Spleen (tissue), 11 donors: Measurements from ENCODE around the gene GPR150. TPM values are rescaled to one million over a fixed set of nuclear protein-coding genes. Genes with fewer than 3 reads are reported as not detected.
A peak's percentile ranks its signal among the peaks of the same experiment; 100 is the strongest.

Experiments
- DNase-seq: peaks from one replicate; pipeline ENCODE4 v3.0.0-alpha.2; 2020
- H3K27ac ChIP-seq, 8 donors: fragments of 200-600 bp; sonication (generic) in 7 of 8; 1 replicate in 4 of 8; 2 replicates in 4 of 8; pipeline versions ENCODE4 v1.5.0 to v1.8.0; 2016 to 2021; ENCODE audit warnings: inconsistent platforms in 4 of 8, mild to moderate bottlenecking in 4 of 8, moderate library complexity in 1 of 8
- H3K27me3 ChIP-seq, 7 donors: fragments of 200-600 bp; sonication (generic) in 6 of 7; replicated peaks in 1 of 7; 1 replicate in 4 of 7; 2 replicates in 3 of 7; pipeline versions ENCODE4 v1.5.0 to v1.8.0; 2016 to 2021; ENCODE audit warnings: inconsistent platforms in 3 of 7, mild to moderate bottlenecking in 1 of 7
- H3K36me3 ChIP-seq, 6 donors: fragments of 200-600 bp; sonication (generic) in 5 of 6; 1 replicate in 4 of 6; 2 replicates in 2 of 6; pipeline versions ENCODE4 v1.5.0 to v1.8.0; 2016 to 2021; ENCODE audit warnings: inconsistent platforms in 2 of 6
- H3K4me1 ChIP-seq, 6 donors: fragments of 200-600 bp; sonication (generic) in 5 of 6; 1 replicate in 3 of 6; 2 replicates in 3 of 6; pipeline versions ENCODE4 v1.5.0 to v1.8.0; 2016 to 2021; ENCODE audit warnings: inconsistent platforms in 3 of 6
- H3K4me3 ChIP-seq, 8 donors: fragments of 200-600 bp; sonication (generic) in 7 of 8; 1 replicate in 4 of 8; 2 replicates in 4 of 8; pipeline versions ENCODE4 v1.5.0 to v1.8.0; 2016 to 2021; ENCODE audit warnings: inconsistent platforms in 4 of 8, mild to moderate bottlenecking in 4 of 8, moderate library complexity in 2 of 8
- H3K9me3 ChIP-seq, 8 donors: fragments of 200-600 bp; sonication (generic) in 7 of 8; 1 replicate in 4 of 8; 2 replicates in 4 of 8; pipeline versions ENCODE4 v1.5.0 to v1.8.0; 2016 to 2021; ENCODE audit warnings: inconsistent platforms in 4 of 8
- POLR2A ChIP-seq, 3 donors: fragments of 450-650 bp; IDR thresholded peaks; one replicate each; pipeline ENCODE4 v1.5.1; 2017; ENCODE audit warnings: antibody characterized with exemption in 3 of 3, mild to moderate bottlenecking in 1 of 3
- POLR2AphosphoS5 ChIP-seq, 3 donors: sonication (generic); formaldehyde crosslinking; IDR thresholded peaks; one replicate each; pipeline ENCODE4 v1.5.1; 2017; ENCODE audit warnings: antibody characterized with exemption in 3 of 3
- WGBS, 5 donors: extraction: QIAGEN DNeasy Blood & Tissue Kit in 3 of 5; methylation state at CpG; one replicate each; pipeline versions ENCODE4 v1.1.5 to v1.1.7; 2013 to 2018; 5-methylcytosine and 5-hydroxymethylcytosine counted together
- intact Hi-C: fragments of 100-400 bp; cut with DNase I; formaldehyde crosslinking; loops from one replicate; pipeline ENCODE4 v1.15.0; 2023; ENCODE audit warnings: low total_unique reads
- polyA plus RNA-seq, 3 donors: library from polyadenylated mRNA; stranded (reverse); fragments of 200-250 nt; gene quantifications; one replicate each; pipeline ENCODE4 v1.2.1, GENCODE V29; 2013
- total RNA-seq, 7 donors: library from RNA; depleted of rRNA in 3 of 7; stranded (reverse); fragments of >200 nt in 3 of 7; fragmentation: NEBNext Ultra II Directional in 4 of 7; extraction: Animal tissue kit (Norgen Biotek cat#: 25700) in 4 of 7; gene quantifications; one replicate each; pipeline versions ENCODE4 v1.1.0 to v1.2.1, GENCODE V29; 2016 to 2021
- TF ChIP-seq, protein P1 (sequence below), 11 experiments: fragments of 200-600 bp in 7 of 11; fragments of 450-650 bp in 4 of 11; sonication (generic) in 4 of 11; IDR thresholded peaks in 8 of 11; conservative IDR thresholded peaks in 3 of 11; 1 replicate in 7 of 11; 2 replicates in 4 of 11; pipeline versions ENCODE4 v1.4.0 to v1.8.0; 2016 to 2021; ENCODE audit warnings: antibody characterized with exemption in 11 of 11, inconsistent platforms in 4 of 11, mild to moderate bottlenecking in 1 of 11
- donor health status: healthy with polysubstance abuse.
- donor health status: DM: no; HTN: no; CAD: no; lungs with moderate emphysema.
- donor health status: DM: no; HTN: no; CAD: no.
- donor health status: Bipolar disorder and iron deficiency.
- donor health status: healthy.
- donor health status: DM: no; HTN: no; CAD: no.
- donor health status: DM: yes; HTN: yes; CAD: no.

Gene GPR150
- total and polyA plus RNA-seq, 10 donors = 0.23 to 1.1 (median 0.65) TPM; not detected in 2

DNA sequence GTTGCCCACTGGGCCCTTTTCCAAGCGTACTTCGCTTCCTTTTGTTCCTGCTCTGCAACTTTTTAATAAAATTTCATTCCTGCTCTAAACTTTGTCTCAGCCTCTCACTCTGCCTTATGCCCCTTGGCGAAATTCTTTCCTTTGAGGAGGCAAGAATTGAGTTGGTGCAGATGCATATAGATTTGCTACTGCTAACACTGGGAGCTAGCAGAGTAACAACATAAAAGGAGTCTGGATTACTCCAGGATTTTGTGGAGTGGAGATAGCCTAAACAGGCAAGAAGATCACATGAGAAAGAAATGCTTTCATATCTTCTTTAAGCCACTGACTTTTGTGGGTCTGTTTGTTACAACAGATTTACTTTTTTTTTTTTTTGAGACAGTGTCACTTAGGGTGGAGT, 13.8 kb downstream of the GPR150 start:
- no peaks in the 10 kb centered on the region for H3K36me3 ChIP-seq
- H3K27ac ChIP-seq = no peak overlapping the region
- intact Hi-C loops = no loop called here
- 92 to 98% (median 96%) methylated on average over 3 of the region's 3 CpGs for WGBS, 5 donors
- TF ChIP-seq POLR2A (IDR thresholded peaks at IDR 0.05) = no peak
- TF ChIP-seq, protein P1, sequence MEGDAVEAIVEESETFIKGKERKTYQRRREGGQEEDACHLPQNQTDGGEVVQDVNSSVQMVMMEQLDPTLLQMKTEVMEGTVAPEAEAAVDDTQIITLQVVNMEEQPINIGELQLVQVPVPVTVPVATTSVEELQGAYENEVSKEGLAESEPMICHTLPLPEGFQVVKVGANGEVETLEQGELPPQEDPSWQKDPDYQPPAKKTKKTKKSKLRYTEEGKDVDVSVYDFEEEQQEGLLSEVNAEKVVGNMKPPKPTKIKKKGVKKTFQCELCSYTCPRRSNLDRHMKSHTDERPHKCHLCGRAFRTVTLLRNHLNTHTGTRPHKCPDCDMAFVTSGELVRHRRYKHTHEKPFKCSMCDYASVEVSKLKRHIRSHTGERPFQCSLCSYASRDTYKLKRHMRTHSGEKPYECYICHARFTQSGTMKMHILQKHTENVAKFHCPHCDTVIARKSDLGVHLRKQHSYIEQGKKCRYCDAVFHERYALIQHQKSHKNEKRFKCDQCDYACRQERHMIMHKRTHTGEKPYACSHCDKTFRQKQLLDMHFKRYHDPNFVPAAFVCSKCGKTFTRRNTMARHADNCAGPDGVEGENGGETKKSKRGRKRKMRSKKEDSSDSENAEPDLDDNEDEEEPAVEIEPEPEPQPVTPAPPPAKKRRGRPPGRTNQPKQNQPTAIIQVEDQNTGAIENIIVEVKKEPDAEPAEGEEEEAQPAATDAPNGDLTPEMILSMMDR (IDR thresholded peaks at IDR 0.05 in 8 of 11, conservative IDR thresholded peaks at IDR 0.05 in 3 of 11) = no peak
- H3K27me3 ChIP-seq = no peaks in the 10 kb centered on the region
- DNase-seq = no peak
- no peaks in the 10 kb centered on the region for H3K9me3 ChIP-seq
- peaks cover 0 to 12% (median 6%) of the 10 kb centered on the region in 6 donors for H3K4me1 ChIP-seq
- H3K4me3 ChIP-seq = no peak overlapping the region

DNA sequence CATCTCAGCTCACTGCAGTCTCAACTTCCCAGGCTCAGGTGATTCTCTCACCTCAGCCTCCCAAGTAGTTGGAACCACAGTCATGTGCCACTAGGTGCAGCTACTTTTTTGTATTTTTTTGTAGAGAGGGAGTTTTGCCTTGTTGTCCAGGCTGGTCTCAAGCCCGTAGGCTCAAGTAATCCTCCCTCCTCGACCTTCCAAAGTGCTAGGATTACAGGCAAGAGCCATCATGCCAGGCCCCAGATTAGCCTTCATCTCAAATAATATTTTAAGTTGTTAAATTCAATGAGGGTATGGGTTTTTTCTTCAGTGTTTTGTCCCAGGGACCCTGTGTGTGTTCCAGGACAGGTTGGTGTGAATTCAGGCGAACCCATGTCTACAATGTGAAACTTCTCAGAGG, 14.2 kb downstream of the GPR150 start:
- H3K4me1 ChIP-seq = peaks cover 0 to 12% (median 6%) of the 10 kb centered on the region in 6 donors
- TF ChIP-seq POLR2A (IDR thresholded peaks at IDR 0.05) (no peak), POLR2AphosphoS5 (IDR thresholded peaks at IDR 0.05) (no peak)
- TF ChIP-seq, protein P1 (IDR thresholded peaks at IDR 0.05 in 8 of 11, conservative IDR thresholded peaks at IDR 0.05 in 3 of 11) = no peak
- no peaks in the 10 kb centered on the region for H3K27me3 ChIP-seq
- H3K9me3 ChIP-seq = no peaks in the 10 kb centered on the region
- intact Hi-C loops = no loop called here
- no peak overlapping the region for H3K27ac ChIP-seq
- H3K4me3 ChIP-seq = no peak overlapping the region
- WGBS, 5 donors = 87 to 96% (median 94%) methylated on average over 3 of the region's 3 CpGs
- DNase-seq = no peak
- H3K36me3 ChIP-seq = no peaks in the 10 kb centered on the region

DNA sequence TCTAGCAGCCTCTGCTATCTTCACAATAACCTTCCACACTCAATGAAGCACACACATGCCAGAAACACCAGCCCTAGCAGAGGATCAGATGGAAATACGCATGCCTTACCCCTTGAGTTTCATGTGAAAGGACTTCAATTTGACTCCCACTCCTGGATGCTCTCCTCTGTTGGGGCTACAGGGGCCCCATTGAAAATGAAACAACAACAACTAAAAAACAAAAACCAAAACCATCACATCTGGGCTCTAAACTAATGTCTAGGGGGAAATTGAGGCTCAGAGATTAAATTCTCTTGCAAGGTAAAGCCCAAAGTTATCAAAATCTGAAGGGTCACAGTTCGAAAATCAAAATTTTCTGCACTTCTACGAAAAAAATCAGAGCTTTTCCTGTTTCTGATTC, 18.7 kb downstream of the GPR150 start:
- TF ChIP-seq, protein P1 (IDR thresholded peaks at IDR 0.05 in 8 of 11, conservative IDR thresholded peaks at IDR 0.05 in 3 of 11) = no peak
- TF ChIP-seq POLR2AphosphoS5 (IDR thresholded peaks at IDR 0.05) = no peak
- intact Hi-C loops = no loop called here
- no peak overlapping the region for H3K27ac ChIP-seq
- H3K4me3 ChIP-seq = no peak overlapping the region
- no peaks in the 10 kb centered on the region for H3K27me3 ChIP-seq
- WGBS, 5 donors = 59 to 67% (median 62%) methylated on average over 3 of the region's 3 CpGs
- DNase-seq = no peak
- H3K36me3 ChIP-seq = no peaks in the 10 kb centered on the region
- no peaks in the 10 kb centered on the region for H3K9me3 ChIP-seq
- H3K4me1 ChIP-seq = no peaks in the 10 kb centered on the region

DNA sequence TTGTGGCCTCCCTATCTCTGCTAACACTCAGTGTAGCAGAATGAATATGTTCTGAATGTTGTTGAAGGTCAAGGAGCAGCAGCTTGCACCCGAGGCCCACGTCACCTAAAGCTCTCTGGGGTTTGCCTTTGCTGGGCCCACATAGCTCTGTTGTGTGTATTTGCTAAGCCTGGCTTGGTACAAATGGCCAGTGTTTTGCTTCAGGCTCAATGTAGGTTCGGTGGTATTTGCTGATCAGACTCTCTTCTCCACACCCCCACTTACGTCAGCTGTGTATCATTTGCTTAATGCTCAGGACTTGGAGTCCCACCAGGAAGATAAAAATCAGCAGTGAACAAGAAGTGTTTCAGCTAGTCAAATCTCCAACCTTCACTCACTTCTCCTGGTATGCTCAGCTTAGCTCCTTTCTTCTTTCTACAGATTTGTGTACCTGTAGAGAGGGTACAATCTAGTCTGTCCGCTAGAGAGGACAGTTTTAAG, 21.9 kb downstream of the GPR150 start:
- Histone ChIP-seq H3K27me3 (no peaks in the 10 kb centered on the region), H3K4me3 (no peak overlapping the region), H3K36me3 (no peaks in the 10 kb centered on the region), H3K27ac (peak overlapping the region in 2 of 8 donors; percentile 38 to 40), H3K4me1 (peaks cover 0 to 23% (median 10%) of the 10 kb centered on the region in 6 donors), H3K9me3 (no peaks in the 10 kb centered on the region)
- WGBS, 5 donors = 76 to 90% (median 83%) methylated on average over 5 of the region's 5 CpGs
- no peak for DNase-seq
- TF ChIP-seq POLR2AphosphoS5 (IDR thresholded peaks at IDR 0.05) (peak in 2 of 3 donors; percentile 18 to 32), POLR2A (IDR thresholded peaks at IDR 0.05) (no peak)
- intact Hi-C loops = loop anchor here (10.0 kb wide), 1 partner anchor 693 kb away; no protein-coding TSS in a partner anchor
